Cerebellar cortex (tissue), 1 donor: Measurements from ENCODE around the gene C1QTNF1.

ENCODE experiments used
- DNase-seq: peaks from one replicate; pipeline ENCODE4 v3.0.0-alpha.2; 2015; ENCODE audit warnings: low spot score

C1QTNF1 gene

GRCh38 chr17:78993241-78993956, 30.6 kb upstream of the C1QTNF1 start:
- peak; percentile 62 for DNase-seq

- DNase-seq, result no peak
These were observed 29.8 kb upstream of the C1QTNF1 start for GRCh38 chr17:78993981-78994671.

- no peak for DNase-seq
These were observed 28.8 kb upstream of the C1QTNF1 start for GRCh38 chr17:78995022-78995760.

- DNase-seq, result peak; percentile 80
These were observed 28.1 kb upstream of the C1QTNF1 start for GRCh38 chr17:78995761-78996451.

GRCh38 chr17:78996781-78997201, 27.2 kb upstream of the C1QTNF1 start:
- DNase-seq, result no peak

- DNase-seq, result no peak
These were observed 26.7 kb upstream of the C1QTNF1 start for GRCh38 chr17:78997231-78997741.

- no peak for DNase-seq
These were observed 26.1 kb upstream of the C1QTNF1 start for GRCh38 chr17:78997881-78998280.

- DNase-seq, result peak; percentile 36
These were observed 25.5 kb upstream of the C1QTNF1 start for GRCh38 chr17:78998311-78999055.

GRCh38 chr17:78999056-78999768, 24.8 kb upstream of the C1QTNF1 start:
- DNase-seq, result no peak

- DNase-seq, result no peak
These were observed 24.0 kb upstream of the C1QTNF1 start for GRCh38 chr17:78999947-79000395.

- DNase-seq, result peak; percentile 72
These were observed 23.4 kb upstream of the C1QTNF1 start for GRCh38 chr17:79000396-79001189.

- DNase-seq, result no peak
These were observed 22.6 kb upstream of the C1QTNF1 start for GRCh38 chr17:79001190-79002020.

- DNase-seq, result no peak
These were observed 21.7 kb upstream of the C1QTNF1 start for GRCh38 chr17:79002291-79002690.

- DNase-seq, result no peak
These were observed 21.0 kb upstream of the C1QTNF1 start for GRCh38 chr17:79002796-79003593.

GRCh38 chr17:79003661-79004411, 20.1 kb upstream of the C1QTNF1 start:
- DNase-seq, result no peak

GRCh38 chr17:79005063-79005861, 18.7 kb upstream of the C1QTNF1 start:
- DNase-seq, result peak; percentile 94
